NB4 (cell line): ENCODE results near the gene BRD2.

Experiments used
- CTCF ChIP-seq: IDR thresholded peaks from one replicate; pipeline ENCODE4 v1.5.1; 2012; ENCODE audit warnings: low read depth, low read length
- MAX ChIP-seq: IDR thresholded peaks from 2 replicates; pipeline ENCODE4 v1.6.1; 2011; ENCODE audit warnings: low read depth, low read length

DNA sequence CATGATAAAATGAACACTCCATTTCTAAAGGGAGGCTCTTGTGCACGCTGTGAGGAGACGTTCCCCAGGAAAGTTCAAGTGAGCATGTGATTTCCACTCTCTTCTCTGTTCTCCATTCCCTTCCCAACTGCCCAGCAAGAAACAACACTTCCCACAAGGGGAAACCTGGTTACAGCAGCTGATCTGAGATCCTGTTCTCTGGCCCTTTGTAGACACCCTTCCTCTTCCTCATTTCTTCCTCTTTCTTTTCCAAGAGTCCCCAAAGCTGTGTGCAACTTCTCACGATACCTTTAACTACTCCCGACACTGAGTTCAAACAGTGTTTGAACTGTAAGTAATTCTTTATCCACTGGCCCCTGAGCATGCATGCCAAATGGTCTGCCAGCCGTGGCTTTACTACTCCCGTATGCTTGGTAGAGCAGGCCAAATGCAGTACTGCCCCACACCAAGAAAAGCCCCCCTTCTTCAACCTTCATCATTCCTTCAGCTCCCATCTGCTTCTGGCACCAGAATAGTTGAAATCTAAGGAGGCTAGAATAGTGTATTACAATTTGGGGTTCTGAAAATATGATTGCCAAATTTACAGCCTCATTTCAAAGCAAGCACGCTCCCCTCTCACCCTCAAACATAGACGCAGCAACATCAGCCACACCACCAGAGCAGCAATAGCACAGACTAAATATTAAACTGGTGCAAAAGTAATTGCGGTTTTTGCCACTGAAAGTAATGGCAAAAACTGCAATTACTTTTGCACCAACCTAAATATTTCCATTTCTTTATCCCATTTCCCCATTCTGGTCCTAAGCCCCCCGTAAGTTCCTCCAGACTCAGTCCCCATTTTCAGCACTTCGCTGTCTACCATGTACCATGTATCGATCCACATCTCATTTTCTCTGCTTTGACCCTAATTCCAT lies 31.9 kb upstream of the BRD2 start:
- TF ChIP-seq CTCF (no peak), MAX (no peak)
